HT-29 (cell line): Measurements from ENCODE around the gene MRPL52. TPM values are rescaled to one million over a fixed set of nuclear protein-coding genes. Genes with fewer than 3 reads are reported as not detected.
"Not testable (repeated sequence)": the region's sequence is repeated elsewhere in the genome, so short reads cannot be mapped to it uniquely, and the experiment has no call there.

ENCODE experiments used
- DNase-seq: peaks from one replicate; pipeline ENCODE4 v3.0.0-alpha.2; 2015; ENCODE audit warnings: low spot score
- total RNA-seq: library from RNA; depleted of rRNA; stranded (reverse); fragments of >200 nt; shearing (Covaris generic); gene quantifications from 2 replicates; pipeline ENCODE4 v1.2.3, GENCODE V29; 2014

MRPL52 gene
- total RNA-seq, 1 experiment from 2014 or later, result 45.9 TPM

- no peak for DNase-seq
Observed at GRCh38 chr14:22837750-22838538, 8.3 kb downstream of the MRPL52 start.

GRCh38 chr14:22838631-22839041, 8.9 kb downstream of the MRPL52 start:
- DNase-seq, result no peak

GRCh38 chr14:22839159-22839779, 9.6 kb downstream of the MRPL52 start:
- DNase-seq, result no peak

- no peak for DNase-seq
Observed at GRCh38 chr14:22841311-22841710, 11.6 kb downstream of the MRPL52 start.

GRCh38 chr14:22841769-22842168, 12.1 kb downstream of the MRPL52 start:
- DNase-seq, result no peak

GRCh38 chr14:22842211-22843122, 12.8 kb downstream of the MRPL52 start:
- DNase-seq, result no peak

- DNase-seq, result no peak
Observed at GRCh38 chr14:22843123-22843925, 13.6 kb downstream of the MRPL52 start.

GRCh38 chr14:22844221-22845102, 14.8 kb downstream of the MRPL52 start:
- no peak for DNase-seq

GRCh38 chr14:22845103-22845394, 15.4 kb downstream of the MRPL52 start:
- no peak for DNase-seq

- no peak for DNase-seq
Observed at GRCh38 chr14:22845821-22846625, 16.3 kb downstream of the MRPL52 start.

- DNase-seq, result no peak
Observed at GRCh38 chr14:22846811-22847307, 17.2 kb downstream of the MRPL52 start.

GRCh38 chr14:22847661-22848341, 18.1 kb downstream of the MRPL52 start:
- DNase-seq, result no peak

GRCh38 chr14:22848351-22849164, 18.9 kb downstream of the MRPL52 start:
- DNase-seq, result no peak

- DNase-seq, result no peak
Observed at GRCh38 chr14:22849212-22849819, 19.6 kb downstream of the MRPL52 start.

GRCh38 chr14:22850944-22851764, 21.5 kb downstream of the MRPL52 start:
- no peak for DNase-seq

- DNase-seq, result not testable (repeated sequence)
Observed at GRCh38 chr14:22852178-22852577, 22.5 kb downstream of the MRPL52 start.

GRCh38 chr14:22852599-22852939, 22.9 kb downstream of the MRPL52 start:
- no peak for DNase-seq
